Keratinocyte (primary cell): ENCODE results near the gene ATXN7L2. TPM values are rescaled to one million over a fixed set of nuclear protein-coding genes. Genes with fewer than 3 reads are reported as not detected.

Source experiments
- DNase-seq: peaks from one replicate; pipeline ENCODE4 v3.0.0-alpha.2; 2011; ENCODE audit warnings: low read depth, missing footprints, low spot score
- FAIRE-seq: peaks from 2 replicates; lab custom pipeline; 2011; peaks lifted over from hg19 to GRCh38; lab: Jason Lieb, UNC
- H2AFZ ChIP-seq: 2 replicates; pipeline ENCODE4 v1.6.0; 2012; ENCODE audit warnings: low read length, control low read depth, inconsistent platforms; ENCODE audit not compliant: control insufficient read depth
- H3K27ac ChIP-seq: 2 replicates; pipeline ENCODE4 v1.5.1; 2011; ENCODE audit warnings: low read length; ENCODE audit not compliant: control insufficient read depth, insufficient read depth
- H3K27me3 ChIP-seq: 3 replicates; pipeline ENCODE4 v1.6.0; 2011; ENCODE audit warnings: low read length; ENCODE audit not compliant: control insufficient read depth, insufficient read depth; ENCODE audit errors: extremely low read depth
- H3K36me3 ChIP-seq, 2 experiments: 2 replicates in 1 of 2; 3 replicates in 1 of 2; pipeline ENCODE4 v1.5.1; 2011; ENCODE audit warnings: low read length in 2 of 2, mild to moderate bottlenecking in 1 of 2; ENCODE audit not compliant: control insufficient read depth in 2 of 2, insufficient read depth in 2 of 2; ENCODE audit errors: extremely low read depth in 1 of 2
- H3K4me1 ChIP-seq: 3 replicates; pipeline ENCODE4 v1.5.1; 2011; ENCODE audit warnings: low read length; ENCODE audit not compliant: control insufficient read depth, insufficient read depth; ENCODE audit errors: extremely low read depth
- H3K4me2 ChIP-seq: 3 replicates; pipeline ENCODE4 v1.6.0; 2011; ENCODE audit warnings: low read depth, low read length; ENCODE audit not compliant: control insufficient read depth, insufficient read depth; ENCODE audit errors: extremely low read depth
- H3K4me3 ChIP-seq, 3 experiments: fragments of 200-600 bp in 1 of 3; sonication (generic) in 1 of 3; 2 replicates in 2 of 3; 3 replicates in 1 of 3; pipeline ENCODE4 v1.5.1; 2011 to 2016; ENCODE audit warnings: low read length in 3 of 3, mild to moderate bottlenecking in 3 of 3, control low read depth in 2 of 3, inconsistent platforms in 1 of 3, low read depth in 1 of 3, mixed read lengths in 1 of 3, mixed run types in 1 of 3, moderate library complexity in 1 of 3; ENCODE audit not compliant: control insufficient read depth in 2 of 3, insufficient read depth in 2 of 3; ENCODE audit errors: extremely low read depth in 1 of 3
- H3K79me2 ChIP-seq: 2 replicates; pipeline ENCODE4 v1.6.0; 2012; ENCODE audit warnings: low read length; ENCODE audit not compliant: control insufficient read depth, insufficient read depth
- H3K9ac ChIP-seq: 3 replicates; pipeline ENCODE4 v1.6.0; 2011; ENCODE audit warnings: low read length; ENCODE audit not compliant: control insufficient read depth, insufficient read depth; ENCODE audit errors: extremely low read depth
- H3K9me1 ChIP-seq: 3 replicates; pipeline ENCODE4 v1.6.0; 2011; ENCODE audit warnings: low read length; ENCODE audit not compliant: control insufficient read depth, insufficient read depth; ENCODE audit errors: extremely low read depth
- H3K9me3 ChIP-seq: 2 replicates; pipeline ENCODE4 v1.5.1; 2012; ENCODE audit warnings: low read depth, low read length; ENCODE audit not compliant: control insufficient read depth
- H4K20me1 ChIP-seq: 3 replicates; pipeline ENCODE4 v1.6.0; 2011; ENCODE audit warnings: low read length; ENCODE audit not compliant: control insufficient read depth, insufficient read depth; ENCODE audit errors: extremely low read depth
- CTCF ChIP-seq, 3 experiments: IDR thresholded peaks in 1 of 3; conservative IDR thresholded peaks in 1 of 3; optimal IDR thresholded peaks in 1 of 3; 2 replicates in 2 of 3; 3 replicates in 1 of 3; pipeline versions ENCODE3 to v1.5.1; 2011; ENCODE audit warnings: low read length in 3 of 3, mild to moderate bottlenecking in 3 of 3, moderate library complexity in 2 of 3, control low read depth in 1 of 3, inconsistent platforms in 1 of 3; ENCODE audit not compliant: insufficient read depth in 2 of 3; ENCODE audit errors: extremely low read depth in 1 of 3
- EZH2 ChIP-seq: IDR thresholded peaks from one replicate; pipeline ENCODE4 v1.6.1; 2012; ENCODE audit warnings: inconsistent platforms, mild to moderate bottlenecking, low read length, moderate library complexity
- dilution Hi-C: fragments of 300-500 bp; cut with MboI; formaldehyde crosslinking; loops from one replicate; pipeline ENCODE4 v1.7.0; 2020; ENCODE audit warnings: low sequenced_read_pairs; ENCODE audit not compliant: extremely low pct_ligation_motif_present
- polyA plus RNA-seq, 5 experiments: library from polyadenylated mRNA; depleted of rRNA in 3 of 5; stranded (reverse) in 3 of 5; stranded (forward) in 1 of 5; unstranded in 1 of 5; fragments of >200 nt; gene quantifications; 1 replicate in 1 of 5; 2 replicates in 3 of 5; 3 replicates in 1 of 5; pipeline versions ENCODE4 v1.2.1 to v1.2.3, GENCODE V29; 2011 to 2012; ENCODE audit warnings: missing spikeins in 2 of 5, low read depth in 1 of 5, low replicate concordance in 1 of 5

Gene ATXN7L2
- polyA plus RNA-seq, 1 donor (not counting 4 experiments of a cell fraction or from before 2014, with no cell fraction given) = 1.2 TPM

- dilution Hi-C loops = no loop called here
- Histone ChIP-seq H3K4me1 (peaks cover 6% of the 10 kb centered on the region), H3K9me1 (no peaks in the 10 kb centered on the region), H3K4me3 (no peak overlapping the region), H4K20me1 (no peaks in the 10 kb centered on the region), H3K9ac (no peak overlapping the region), H3K9me3 (no peaks in the 10 kb centered on the region), H3K4me2 (no peak overlapping the region), H3K36me3 (no peaks in the 10 kb centered on the region), H3K79me2 (no peaks in the 10 kb centered on the region), H2AFZ (no peak overlapping the region), H3K27me3 (no peaks in the 10 kb centered on the region), H3K27ac (no peak overlapping the region)
- no peak for FAIRE-seq
- no peak for TF ChIP-seq EZH2
- no peak for TF ChIP-seq CTCF (optimal IDR thresholded peaks at IDR 0.05 in 1 of 3, IDR thresholded peaks at IDR 0.05 in 1 of 3, conservative IDR thresholded peaks at IDR 0.05 in 1 of 3; ENCODE audit: extremely low read depth in 1 of 3, insufficient read depth in 2 of 3, low read length in 3 of 3)
- no peak for DNase-seq
These were observed 46.3 kb downstream of the ATXN7L2 start for GRCh38 chr1:109529881-109530456.

GRCh38 chr1:109530457-109531087 lies 46.9 kb downstream of the ATXN7L2 start:
- FAIRE-seq (no peak), DNase-seq (no peak)
- Histone ChIP-seq H3K9me3 (no peaks in the 10 kb centered on the region), H3K79me2 (no peaks in the 10 kb centered on the region), H3K4me2 (no peak overlapping the region), H3K9me1 (no peaks in the 10 kb centered on the region), H3K4me3 (no peak overlapping the region), H2AFZ (no peak overlapping the region), H3K36me3 (no peaks in the 10 kb centered on the region), H3K27me3 (no peaks in the 10 kb centered on the region), H3K9ac (no peak overlapping the region), H3K4me1 (peaks cover 6% of the 10 kb centered on the region), H3K27ac (no peak overlapping the region), H4K20me1 (no peaks in the 10 kb centered on the region)
- no peak for TF ChIP-seq EZH2
- dilution Hi-C loops = no loop called here
